Measurements from ENCODE around the gene RAP1GAP2.
"Not testable (repeated sequence)": the region's sequence is repeated elsewhere in the genome, so short reads cannot be mapped to it uniquely, and the experiment has no call there.

DNA sequence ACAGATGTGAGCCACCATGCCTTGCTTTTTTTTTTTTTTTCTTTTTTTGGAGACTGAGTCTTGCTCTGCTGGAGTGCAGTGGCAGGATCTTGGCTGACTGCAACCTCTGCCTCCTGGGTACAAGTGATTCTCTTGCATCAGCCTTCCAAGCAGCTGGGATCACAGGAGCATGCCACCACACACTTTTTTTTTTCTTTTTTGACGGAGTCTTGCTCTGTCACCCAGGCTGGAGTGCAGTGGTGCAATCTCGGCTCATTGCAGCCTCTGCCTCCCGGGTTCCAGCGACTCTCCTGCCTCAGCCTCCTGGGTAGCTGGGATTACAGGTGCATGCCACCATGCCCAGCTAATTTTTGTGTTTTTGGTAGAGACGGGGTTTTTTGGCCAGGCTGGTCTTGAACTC, 23.1 kb downstream of the RAP1GAP2 start:
- TF ChIP-seq POLR2A (IDR thresholded peaks at IDR 0.05) = not testable (repeated sequence)
- TF ChIP-seq, protein P1, sequence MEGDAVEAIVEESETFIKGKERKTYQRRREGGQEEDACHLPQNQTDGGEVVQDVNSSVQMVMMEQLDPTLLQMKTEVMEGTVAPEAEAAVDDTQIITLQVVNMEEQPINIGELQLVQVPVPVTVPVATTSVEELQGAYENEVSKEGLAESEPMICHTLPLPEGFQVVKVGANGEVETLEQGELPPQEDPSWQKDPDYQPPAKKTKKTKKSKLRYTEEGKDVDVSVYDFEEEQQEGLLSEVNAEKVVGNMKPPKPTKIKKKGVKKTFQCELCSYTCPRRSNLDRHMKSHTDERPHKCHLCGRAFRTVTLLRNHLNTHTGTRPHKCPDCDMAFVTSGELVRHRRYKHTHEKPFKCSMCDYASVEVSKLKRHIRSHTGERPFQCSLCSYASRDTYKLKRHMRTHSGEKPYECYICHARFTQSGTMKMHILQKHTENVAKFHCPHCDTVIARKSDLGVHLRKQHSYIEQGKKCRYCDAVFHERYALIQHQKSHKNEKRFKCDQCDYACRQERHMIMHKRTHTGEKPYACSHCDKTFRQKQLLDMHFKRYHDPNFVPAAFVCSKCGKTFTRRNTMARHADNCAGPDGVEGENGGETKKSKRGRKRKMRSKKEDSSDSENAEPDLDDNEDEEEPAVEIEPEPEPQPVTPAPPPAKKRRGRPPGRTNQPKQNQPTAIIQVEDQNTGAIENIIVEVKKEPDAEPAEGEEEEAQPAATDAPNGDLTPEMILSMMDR (IDR thresholded peaks at IDR 0.05 in 4 of 5, conservative IDR thresholded peaks at IDR 0.05 in 1 of 5) = not testable (repeated sequence)

All from gastrocnemius medialis (tissue), 4 donors.